GM12873 (cell line): ENCODE data around the gene CLCNKA.

Experiments used
- TF ChIP-seq, protein P1 (sequence below): IDR thresholded peaks from 2 replicates; pipeline ENCODE4 v1.5.1; 2012; ENCODE audit warnings: low read depth, mild to moderate bottlenecking, moderate library complexity, low read length, control low read depth; ENCODE audit not compliant: insufficient read depth; ENCODE audit errors: missing control alignments

CLCNKA gene

DNA sequence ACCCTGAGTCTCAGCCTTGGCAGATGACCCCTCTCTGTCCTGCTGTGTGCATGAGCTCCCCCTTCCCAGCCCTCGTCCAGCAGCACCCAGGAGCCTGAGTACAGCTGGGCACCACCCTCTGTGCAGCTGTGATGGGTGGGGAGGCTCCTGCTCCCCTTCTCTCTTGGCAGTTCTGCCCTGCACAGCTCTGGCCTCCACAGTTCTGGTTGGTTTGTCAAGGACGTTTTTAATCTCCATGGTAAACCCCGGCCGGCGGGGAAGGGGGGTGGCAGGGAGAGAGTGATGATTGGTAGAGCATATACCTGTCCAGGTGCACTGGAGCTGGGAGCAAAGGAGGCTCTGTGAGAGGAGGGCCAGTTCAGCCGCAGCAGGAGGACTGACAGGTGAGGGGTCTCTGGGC, at the start of gene CLCNKA:
CLCNKA (plus strand) TSS at position 356 of the 400 bp plus-strand sequence. CDS start 584 bp downstream, outside the sequence.
- TF ChIP-seq, protein P1, sequence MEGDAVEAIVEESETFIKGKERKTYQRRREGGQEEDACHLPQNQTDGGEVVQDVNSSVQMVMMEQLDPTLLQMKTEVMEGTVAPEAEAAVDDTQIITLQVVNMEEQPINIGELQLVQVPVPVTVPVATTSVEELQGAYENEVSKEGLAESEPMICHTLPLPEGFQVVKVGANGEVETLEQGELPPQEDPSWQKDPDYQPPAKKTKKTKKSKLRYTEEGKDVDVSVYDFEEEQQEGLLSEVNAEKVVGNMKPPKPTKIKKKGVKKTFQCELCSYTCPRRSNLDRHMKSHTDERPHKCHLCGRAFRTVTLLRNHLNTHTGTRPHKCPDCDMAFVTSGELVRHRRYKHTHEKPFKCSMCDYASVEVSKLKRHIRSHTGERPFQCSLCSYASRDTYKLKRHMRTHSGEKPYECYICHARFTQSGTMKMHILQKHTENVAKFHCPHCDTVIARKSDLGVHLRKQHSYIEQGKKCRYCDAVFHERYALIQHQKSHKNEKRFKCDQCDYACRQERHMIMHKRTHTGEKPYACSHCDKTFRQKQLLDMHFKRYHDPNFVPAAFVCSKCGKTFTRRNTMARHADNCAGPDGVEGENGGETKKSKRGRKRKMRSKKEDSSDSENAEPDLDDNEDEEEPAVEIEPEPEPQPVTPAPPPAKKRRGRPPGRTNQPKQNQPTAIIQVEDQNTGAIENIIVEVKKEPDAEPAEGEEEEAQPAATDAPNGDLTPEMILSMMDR = no peak

DNA sequence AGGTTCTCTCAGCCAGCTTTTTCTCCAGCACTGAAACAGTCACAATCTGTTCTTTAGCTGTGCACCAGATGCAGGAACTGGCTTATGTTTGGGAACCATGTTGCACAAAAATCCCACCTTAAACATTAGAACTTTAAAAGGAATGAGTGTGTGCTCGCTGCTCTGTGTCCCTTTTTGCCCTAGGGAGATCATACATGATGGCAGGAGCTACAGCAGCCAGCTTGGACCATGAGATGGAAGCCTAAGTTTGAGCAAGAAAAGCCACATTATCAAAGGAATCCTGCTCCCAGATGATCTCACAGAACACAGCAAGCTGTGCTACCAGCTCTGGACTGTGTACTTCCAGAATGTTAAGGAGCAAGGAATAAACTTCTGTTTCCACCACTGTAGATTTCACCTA, 49.4 kb upstream of the CLCNKA start:
- TF ChIP-seq, protein P1 = no peak

DNA sequence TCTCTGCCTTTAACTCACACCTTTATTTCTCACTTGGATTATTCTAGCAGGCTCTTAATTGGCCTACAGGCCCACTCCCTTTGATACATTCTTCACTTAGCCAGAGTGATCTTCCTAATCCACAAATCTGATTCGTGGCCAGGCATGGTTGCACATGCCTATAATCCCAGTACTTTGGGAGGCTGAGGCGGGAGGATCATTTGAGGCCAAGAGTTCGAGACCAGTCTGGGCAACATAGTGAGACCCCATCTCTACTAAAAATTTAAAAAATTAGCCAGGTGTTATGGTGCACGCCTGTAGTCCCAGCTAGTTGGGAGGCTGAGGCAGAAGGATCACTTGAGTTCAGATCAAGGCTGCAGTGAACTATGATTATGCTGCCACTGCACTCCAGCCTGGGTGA, 48.1 kb upstream of the CLCNKA start:
- TF ChIP-seq, protein P1 = no peak

DNA sequence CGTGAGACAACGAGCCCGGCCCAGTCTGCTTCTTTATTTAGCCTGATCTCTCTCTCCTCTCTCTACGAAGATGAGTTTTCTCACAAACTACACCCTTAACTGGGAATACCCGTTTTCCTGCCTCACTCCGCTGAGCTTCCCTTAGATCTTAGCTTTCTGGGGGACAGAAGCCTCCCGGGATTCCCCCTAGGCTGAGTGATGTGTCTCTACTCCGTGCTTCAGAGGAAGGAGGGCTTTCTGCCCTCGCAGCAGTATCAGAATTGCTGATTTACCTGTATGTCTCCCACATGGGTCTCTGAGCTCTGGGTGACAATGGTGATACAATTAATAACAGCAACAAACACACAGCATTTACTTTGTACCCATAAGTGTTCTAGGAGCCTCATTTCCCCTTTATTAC, 47.0 kb upstream of the CLCNKA start:
- TF ChIP-seq, protein P1 = no peak

DNA sequence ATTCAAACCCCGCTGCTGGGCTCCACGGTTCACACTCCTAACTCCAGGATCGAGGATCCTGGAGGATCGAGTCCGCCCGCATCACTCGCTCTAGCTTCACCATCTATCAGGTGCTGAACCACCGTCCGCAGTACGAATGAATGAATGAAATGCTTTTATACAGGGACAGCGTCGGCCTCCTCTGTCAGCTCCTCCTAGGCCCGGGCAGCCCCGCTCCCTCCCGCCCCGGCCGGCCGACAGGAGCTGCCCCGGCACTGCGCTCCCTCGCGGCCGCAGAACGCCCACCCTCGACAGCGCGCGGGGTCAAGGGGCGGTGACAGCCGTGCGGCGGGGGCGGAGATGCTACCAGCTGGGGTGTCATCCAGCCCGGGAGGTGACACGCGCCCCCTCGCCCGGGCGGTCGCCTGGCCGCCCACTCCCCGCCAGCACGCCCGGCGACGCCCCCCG, 46.5 kb upstream of the CLCNKA start:
- TF ChIP-seq, protein P1 = peak; percentile 18

DNA sequence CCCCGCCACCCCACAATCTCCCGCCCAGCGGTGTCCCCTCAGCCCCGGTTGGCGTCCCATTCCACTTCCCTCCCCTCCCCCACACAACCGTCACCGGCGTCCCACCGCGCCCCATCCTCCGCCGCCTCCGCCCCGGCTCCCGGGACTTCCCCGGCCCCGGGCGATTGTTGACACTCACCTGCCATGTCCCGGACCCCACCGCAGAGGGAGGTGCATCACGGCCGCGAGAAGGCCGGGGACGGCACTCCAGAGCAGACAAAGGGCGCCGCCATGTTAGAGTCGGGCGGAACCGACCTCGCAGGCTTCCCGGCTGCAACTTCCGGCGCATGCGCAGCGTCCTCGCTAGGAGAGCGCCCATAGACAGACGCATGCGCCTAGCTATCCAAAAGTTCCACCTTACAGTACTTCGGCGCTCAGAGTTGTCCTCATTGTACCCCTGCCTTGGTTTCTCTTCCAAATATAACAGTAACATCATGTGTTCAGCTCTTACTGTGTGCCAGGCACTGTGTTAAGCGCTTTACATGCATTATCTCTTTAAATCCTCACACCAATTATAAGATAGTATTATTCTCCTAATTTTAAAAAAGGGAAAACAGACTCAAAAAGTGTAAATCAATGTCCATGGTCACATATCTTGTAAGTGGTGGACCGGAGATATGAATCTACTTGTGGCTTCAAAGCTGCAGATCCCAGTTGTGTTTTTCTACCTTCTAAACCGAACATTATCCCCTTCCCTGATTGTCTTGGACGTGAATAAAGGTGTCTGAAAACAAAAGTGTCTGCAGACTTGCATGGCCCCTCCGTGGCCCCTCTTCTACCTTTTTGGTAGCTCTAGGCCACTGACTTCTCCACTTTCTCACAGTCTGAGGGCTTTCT, 45.8 kb upstream of the CLCNKA start, which contains the start of gene ZBTB17:
ZBTB17 (minus strand) TSS at position 297 of the 876 bp plus-strand sequence. CDS start 27,606 bp downstream, outside the sequence.
- TF ChIP-seq, protein P1 = no peak

DNA sequence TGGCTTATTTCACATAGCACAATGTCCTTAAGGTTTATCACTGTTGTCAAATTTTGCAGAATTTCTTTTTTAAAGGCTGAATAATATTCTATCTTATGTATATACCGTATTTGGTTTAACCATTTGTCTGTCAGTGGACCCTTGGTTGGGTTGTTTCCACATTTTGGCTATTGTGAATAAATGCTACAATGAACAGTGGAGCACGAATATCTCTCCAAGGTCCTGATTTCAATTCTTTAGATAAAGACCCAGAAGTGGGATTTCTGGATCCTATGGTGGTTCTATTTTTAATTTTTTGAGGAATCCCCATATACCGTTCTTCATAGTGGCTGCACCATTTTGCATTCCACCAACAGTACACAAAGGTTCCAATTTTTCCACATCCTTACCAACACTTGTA, 40.2 kb upstream of the CLCNKA start:
- TF ChIP-seq, protein P1 = no peak
